Thyroid gland (tissue), 4 donors: ENCODE data around the gene KIAA0040.

ENCODE experiments used
- CTCF ChIP-seq, 6 experiments: fragments of 200-600 bp in 3 of 6; fragments of 450-650 bp in 3 of 6; sonication (generic) in 3 of 6; IDR thresholded peaks; one replicate each; pipeline ENCODE4 v1.5.1; 2016 to 2019; ENCODE audit warnings: antibody characterized with exemption in 6 of 6, mild to moderate bottlenecking in 2 of 6, inconsistent platforms in 1 of 6, moderate library complexity in 1 of 6
- POLR2A ChIP-seq, 2 donors: fragments of 450-650 bp; IDR thresholded peaks; one replicate each; pipeline ENCODE4 v1.6.1; 2017; ENCODE audit warnings: antibody characterized with exemption in 2 of 2, mild to moderate bottlenecking in 2 of 2, moderate library complexity in 1 of 2

- TF ChIP-seq POLR2A (IDR thresholded peaks at IDR 0.05) (no peak), CTCF (IDR thresholded peaks at IDR 0.05) (no peak)
Observed at GRCh38 chr1:175195798-175196197, 3.2 kb upstream of the KIAA0040 start.
